ENCODE measurements around the gene NUDCD3.

The NUDCD3 gene

GRCh38 chr7:44477063-44477830 is 13.2 kb downstream of the NUDCD3 start:
- DNase-seq: peak; percentile 43 to 60

- no peak for DNase-seq
Measured at GRCh38 chr7:44476313-44476712, 14.1 kb downstream of the NUDCD3 start.

- no peak for DNase-seq
Measured at GRCh38 chr7:44473295-44473694, 17.2 kb downstream of the NUDCD3 start.

GRCh38 chr7:44472843-44473242 is 17.6 kb downstream of the NUDCD3 start:
- DNase-seq: no peak

GRCh38 chr7:44471850-44472249 is 18.6 kb downstream of the NUDCD3 start:
- no peak for DNase-seq

- DNase-seq: no peak
Measured at GRCh38 chr7:44471436-44471835, 19.0 kb downstream of the NUDCD3 start.

GRCh38 chr7:44470628-44471245 is 19.7 kb downstream of the NUDCD3 start:
- DNase-seq: no peak

- no peak for DNase-seq
Measured at GRCh38 chr7:44470135-44470479, 20.4 kb downstream of the NUDCD3 start.

- no peak for DNase-seq
Measured at GRCh38 chr7:44469461-44470134, 20.9 kb downstream of the NUDCD3 start.

- DNase-seq: no peak
Measured at GRCh38 chr7:44467217-44467548, 23.3 kb downstream of the NUDCD3 start.

- no peak for DNase-seq
Measured at GRCh38 chr7:44466300-44467216, 23.9 kb downstream of the NUDCD3 start.

GRCh38 chr7:44465490-44465889 is 25.0 kb downstream of the NUDCD3 start:
- DNase-seq: no peak

GRCh38 chr7:44463169-44463808 is 27.2 kb downstream of the NUDCD3 start:
- no peak for DNase-seq

GRCh38 chr7:44461387-44461786 is 29.1 kb downstream of the NUDCD3 start:
- DNase-seq: peak; percentile 22 to 30

GRCh38 chr7:44460325-44460724 is 30.1 kb downstream of the NUDCD3 start:
- DNase-seq: peak; percentile 51 to 53

GRCh38 chr7:44455155-44455554 is 35.3 kb downstream of the NUDCD3 start:
- DNase-seq: no peak

GRCh38 chr7:44454348-44454747 is 36.1 kb downstream of the NUDCD3 start:
- no peak for DNase-seq

GRCh38 chr7:44451123-44451522 is 39.3 kb downstream of the NUDCD3 start:
- DNase-seq: no peak

GRCh38 chr7:44449584-44449928 is 40.9 kb downstream of the NUDCD3 start:
- DNase-seq: no peak

GRCh38 chr7:44448922-44449583 is 41.4 kb downstream of the NUDCD3 start:
- DNase-seq: no peak

GRCh38 chr7:44447874-44448425 is 42.5 kb downstream of the NUDCD3 start:
- no peak for DNase-seq
